HEK293 (cell line): Measurements from ENCODE around the gene CCDC149.

Experiments
- CTCF ChIA-PET: fragments of 350-600 bp; formaldehyde crosslinking; extraction: SDS; loops from one replicate; lab custom pipeline; 2021; ENCODE audit warnings: antibody characterized with exemption; lab: Yijun Ruan, JAX
- POLR2A ChIA-PET: fragments of 300-600 bp; formaldehyde crosslinking; extraction: SDS; loops from one replicate; lab custom pipeline; 2020; ENCODE audit warnings: antibody characterized with exemption, inconsistent platforms; lab: Yijun Ruan, JAX
- H3K27ac ChIP-seq: fragments of 200-500 bp; sonication (Bioruptor generic); 2 replicates; pipeline ENCODE4 v1.5.1; 2014; ENCODE audit warnings: low read depth, low read length, control low read depth, inconsistent platforms; ENCODE audit errors: extremely low read depth
- H3K36me3 ChIP-seq, 2 experiments: fragments of 200-500 bp in 1 of 2; sonication (Bioruptor generic) in 1 of 2; 1 replicate in 1 of 2; 2 replicates in 1 of 2; pipeline ENCODE4 v1.5.1; 2014 to 2017; ENCODE audit warnings: inconsistent platforms in 2 of 2, low read length in 2 of 2; ENCODE audit not compliant: control insufficient read depth in 2 of 2, insufficient read depth in 1 of 2
- H3K4me1 ChIP-seq: fragments of 200-500 bp; sonication (Bioruptor generic); 2 replicates; pipeline ENCODE4 v1.5.1; 2014; ENCODE audit warnings: mild to moderate bottlenecking, low read length, inconsistent platforms; ENCODE audit not compliant: control insufficient read depth, insufficient read depth
- H3K4me3 ChIP-seq: 2 replicates; pipeline ENCODE4 v1.5.1; 2011; ENCODE audit warnings: low read depth, mild to moderate bottlenecking, control low read depth, low read length, moderate library complexity
- H3K9me3 ChIP-seq: fragments of 200-500 bp; sonication (Bioruptor generic); 2 replicates; pipeline ENCODE4 v1.5.1; 2014; ENCODE audit warnings: low read depth, low read length, inconsistent platforms; ENCODE audit not compliant: control insufficient read depth, insufficient read depth
- EGR2 ChIP-seq: fragments of 450-650 bp; formaldehyde crosslinking; IDR thresholded peaks from 2 replicates; pipeline ENCODE4 v1.5.1; 2016; ENCODE audit warnings: low read depth, missing biosample characterization, missing genetic modification characterization
- FEZF1 ChIP-seq: fragments of 450-650 bp; formaldehyde crosslinking; IDR thresholded peaks from 2 replicates; pipeline ENCODE4 v1.5.1; 2016; ENCODE audit warnings: missing biosample characterization, missing genetic modification characterization
- KLF9 ChIP-seq: fragments of 450-650 bp; formaldehyde crosslinking; IDR thresholded peaks from 2 replicates; pipeline ENCODE4 v1.5.1; 2016; ENCODE audit warnings: missing biosample characterization, missing genetic modification characterization, low read depth
- PRDM2 ChIP-seq: fragments of 450-650 bp; formaldehyde crosslinking; IDR thresholded peaks from 2 replicates; pipeline ENCODE4 v1.5.1; 2016; ENCODE audit warnings: missing biosample characterization, missing genetic modification characterization, borderline replicate concordance
- PRDM4 ChIP-seq: fragments of 450-650 bp; formaldehyde crosslinking; IDR thresholded peaks from 2 replicates; pipeline ENCODE4 v1.5.1; 2017; ENCODE audit warnings: missing biosample characterization, missing genetic modification characterization
- SETDB1 ChIP-seq: IDR thresholded peaks from one replicate; pipeline ENCODE4 v1.6.1; 2017; ENCODE audit warnings: mild to moderate bottlenecking, low read length, moderate library complexity, mixed read lengths; ENCODE audit not compliant: insufficient read length
- SP3 ChIP-seq: fragments of 450-650 bp; formaldehyde crosslinking; IDR thresholded peaks from 2 replicates; pipeline ENCODE4 v1.5.1; 2016; ENCODE audit warnings: missing biosample characterization, missing genetic modification characterization
- ZBTB49 ChIP-seq: fragments of 450-650 bp; formaldehyde crosslinking; IDR thresholded peaks from 2 replicates; pipeline ENCODE4 v1.5.1; 2016; ENCODE audit warnings: missing biosample characterization, missing genetic modification characterization, low read depth
- ZBTB6 ChIP-seq: fragments of 450-650 bp; formaldehyde crosslinking; IDR thresholded peaks from 2 replicates; pipeline ENCODE4 v1.5.1; 2017; ENCODE audit warnings: missing biosample characterization, missing genetic modification characterization
- ZNF121 ChIP-seq: fragments of 450-650 bp; formaldehyde crosslinking; IDR thresholded peaks from 2 replicates; pipeline ENCODE4 v1.5.1; 2016; ENCODE audit warnings: missing biosample characterization, missing genetic modification characterization
- ZNF184 ChIP-seq: fragments of 450-650 bp; IDR thresholded peaks from 2 replicates; pipeline ENCODE4 v1.5.1; 2018; ENCODE audit warnings: missing biosample characterization, mild to moderate bottlenecking, missing genetic modification characterization
- ZNF221 ChIP-seq: fragments of 450-650 bp; formaldehyde crosslinking; IDR thresholded peaks from 2 replicates; pipeline ENCODE4 v1.5.1; 2017; ENCODE audit warnings: missing biosample characterization, missing genetic modification characterization, borderline replicate concordance
- ZNF23 ChIP-seq: fragments of 450-650 bp; formaldehyde crosslinking; IDR thresholded peaks from 2 replicates; pipeline ENCODE4 v1.5.1; 2016; ENCODE audit warnings: missing biosample characterization, missing genetic modification characterization, borderline replicate concordance
- ZNF692 ChIP-seq: fragments of 450-650 bp; formaldehyde crosslinking; IDR thresholded peaks from 2 replicates; pipeline ENCODE4 v1.5.1; 2016; ENCODE audit warnings: missing biosample characterization, missing genetic modification characterization
- ZNF704 ChIP-seq: fragments of 450-650 bp; formaldehyde crosslinking; IDR thresholded peaks from 2 replicates; pipeline ENCODE4 v1.5.1; 2016; ENCODE audit warnings: missing biosample characterization, missing genetic modification characterization
- ZSCAN18 ChIP-seq: fragments of 450-650 bp; formaldehyde crosslinking; IDR thresholded peaks from 2 replicates; pipeline ENCODE4 v1.5.1; 2016; ENCODE audit warnings: missing biosample characterization, missing genetic modification characterization

Gene CCDC149

GRCh38 chr4:24842356-24842755, 70.5 kb downstream of the CCDC149 start (continued):
- TF ChIP-seq PRDM4 (tag by site-specific recombination) (no peak), EGR2 (tag by site-specific recombination) (no peak), ZNF692 (tag by site-specific recombination) (no peak), KLF9 (tag by site-specific recombination) (no peak), FEZF1 (tag by site-specific recombination) (no peak)

- ChIA-PET POLR2A (no interaction called here), CTCF (no interaction called here)
- H3K27ac ChIP-seq, result no peak overlapping the region
- no peak for TF ChIP-seq ZBTB49 (tag by site-specific recombination)
- TF ChIP-seq ZSCAN18 (tag by site-specific recombination), result no peak
- no peak for TF ChIP-seq ZNF121 (tag by site-specific recombination)
- no peak for TF ChIP-seq ZBTB6 (tag by site-specific recombination)
- no peak for TF ChIP-seq ZNF221 (tag by site-specific recombination)
- TF ChIP-seq SP3 (tag by site-specific recombination), result no peak
- no peak for TF ChIP-seq SETDB1
- TF ChIP-seq ZNF184 (tag by site-specific recombination), result no peak
- TF ChIP-seq ZNF704 (tag by site-specific recombination), result no peak
- no peak for TF ChIP-seq PRDM2 (tag by site-specific recombination)
- no peak for TF ChIP-seq ZNF23
Measured at GRCh38 chr4:24840826-24841543, 71.9 kb downstream of the CCDC149 start.

More at GRCh38 chr4:24840826-24841543, 71.9 kb downstream of the CCDC149 start:
- Histone ChIP-seq H3K36me3 (no peaks in the 10 kb centered on the region), H3K4me1 (no peaks in the 10 kb centered on the region), H3K9me3 (no peaks in the 10 kb centered on the region), H3K4me3 (no peak overlapping the region)
